HCT116 (cell line): ENCODE measurements around the gene LYRM1. TPM values are rescaled to one million over a fixed set of nuclear protein-coding genes. Genes with fewer than 3 reads are reported as not detected.

ENCODE experiments used
- ATAC-seq: fragments of 200-7000 bp; cut with Tn5 transposase; 2 replicates; pipeline ENCODE4 v1.9.1; 2020; ENCODE audit warnings: mild to moderate bottlenecking, moderate library complexity
- BruUV-seq: library from RNA; stranded (reverse); fragments of 400-500 nt; replicated peaks from 2 replicates; lab custom pipeline; 2021; lab: Mats Ljungman, UMichigan
- CTCF ChIA-PET: fragments of 300-600 bp; sonication (Branson Sonifier 250); formaldehyde crosslinking; loops from one replicate; lab custom pipeline; 2021; ENCODE audit warnings: antibody characterized with exemption; lab: Charles Lee
- POLR2A ChIA-PET: fragments of 300-600, 350-600 bp; sonication (Branson Sonifier 250); formaldehyde crosslinking; loops from one replicate; lab custom pipeline; 2021; ENCODE audit warnings: antibody characterized with exemption; lab: Charles Lee
- RAD21 ChIA-PET, 2 experiments: fragments of 300-600 bp; sonication (Branson Sonifier 250); formaldehyde crosslinking; loops; one replicate each; lab custom pipeline; 2023; ENCODE audit warnings: low total read pairs in 2 of 2; ENCODE audit not compliant: uncharacterized antibody in 2 of 2, unreplicated experiment in 2 of 2, low non-redundant PET in 1 of 2; lab: Charles Lee
- DNase-seq: peaks from one replicate; pipeline ENCODE4 v3.0.0-alpha.2; 2010; ENCODE audit warnings: low read depth, low spot score
- H2AFZ ChIP-seq: fragments of 200-600 bp; shearing (Covaris generic), sonication (generic); 2 replicates; pipeline ENCODE4 v1.6.1; 2017; ENCODE audit warnings: low read depth, mixed run types, mixed read lengths, antibody characterized with exemption, low read length; ENCODE audit not compliant: poor library complexity, severe bottlenecking
- H3K27ac ChIP-seq: 2 replicates; pipeline ENCODE4 v1.5.1; 2012; ENCODE audit warnings: low read depth, low read length
- H3K27me3 ChIP-seq: fragments of 200-600 bp; sonication (generic); 2 replicates; pipeline ENCODE4 v1.6.1; 2016; ENCODE audit warnings: mixed run types, low read length, mixed read lengths; ENCODE audit not compliant: insufficient read depth
- H3K36me3 ChIP-seq, 2 experiments: fragments of 200-500 bp in 1 of 2; fragments of 200-600 bp in 1 of 2; sonication (Bioruptor generic) in 1 of 2; sonication (generic) in 1 of 2; 2 replicates each; pipeline versions ENCODE4 v1.5.1 to v1.6.1; 2014 to 2016; ENCODE audit warnings: low read length in 2 of 2, inconsistent platforms in 1 of 2, mixed read lengths in 1 of 2, mixed run types in 1 of 2; ENCODE audit not compliant: insufficient read depth in 2 of 2, control insufficient read depth in 1 of 2
- H3K4me1 ChIP-seq, 2 experiments: fragments of 200-600 bp in 1 of 2; sonication (generic) in 1 of 2; 2 replicates each; pipeline versions ENCODE4 v1.5.1 to v1.6.1; 2012 to 2017; ENCODE audit warnings: low read length in 2 of 2, inconsistent platforms in 1 of 2, mild to moderate bottlenecking in 1 of 2, mixed read lengths in 1 of 2, mixed run types in 1 of 2, moderate library complexity in 1 of 2; ENCODE audit not compliant: insufficient read depth in 2 of 2, control insufficient read depth in 1 of 2
- H3K4me2 ChIP-seq: fragments of 200-600 bp; sonication (generic); 2 replicates; pipeline ENCODE4 v1.6.1; 2017; ENCODE audit warnings: mixed run types, low read length, mixed read lengths
- H3K4me3 ChIP-seq, 2 experiments: fragments of 200-600 bp in 1 of 2; sonication (generic) in 1 of 2; replicated peaks in 1 of 2; 2 replicates each; pipeline ENCODE4 v1.5.1; 2011 to 2016; ENCODE audit warnings: low read length in 2 of 2, control low read depth in 1 of 2, low read depth in 1 of 2, mild to moderate bottlenecking in 1 of 2, mixed read lengths in 1 of 2, mixed run types in 1 of 2
- H3K79me2 ChIP-seq: fragments of 200-600 bp; sonication (generic); 2 replicates; pipeline ENCODE4 v1.6.1; 2017; ENCODE audit warnings: mild to moderate bottlenecking, mixed run types, low read length, moderate library complexity, mixed read lengths; ENCODE audit not compliant: insufficient read depth
- H3K9ac ChIP-seq: fragments of 200-600 bp; sonication (generic); 2 replicates; pipeline ENCODE4 v1.6.1; 2016; ENCODE audit warnings: low read length, mixed read lengths
- H3K9me2 ChIP-seq: fragments of 200-600 bp; sonication (generic), shearing (Covaris generic); 2 replicates; pipeline ENCODE4 v1.6.1; 2017; ENCODE audit warnings: mixed run types, mild to moderate bottlenecking, moderate library complexity; ENCODE audit not compliant: insufficient read depth
- H3K9me3 ChIP-seq, 2 experiments: fragments of 200-500 bp in 1 of 2; fragments of 200-600 bp in 1 of 2; sonication (Bioruptor generic) in 1 of 2; sonication (generic) in 1 of 2; 2 replicates each; pipeline ENCODE4 v1.6.1; 2014 to 2017; ENCODE audit warnings: low read length in 2 of 2, mixed read lengths in 2 of 2, inconsistent platforms in 1 of 2, low read depth in 1 of 2, mild to moderate bottlenecking in 1 of 2, mixed run types in 1 of 2, moderate library complexity in 1 of 2; ENCODE audit not compliant: control insufficient read depth in 1 of 2, insufficient read depth in 1 of 2
- H4K20me1 ChIP-seq: fragments of 200-600 bp; sonication (generic), shearing (Covaris generic); 2 replicates; pipeline ENCODE4 v1.6.1; 2017; ENCODE audit warnings: mixed run types, mild to moderate bottlenecking, moderate library complexity; ENCODE audit not compliant: insufficient read depth
- CBX3 ChIP-seq: IDR thresholded peaks from 2 replicates; pipeline ENCODE4 v1.6.1; 2012; ENCODE audit warnings: low read depth
- CEBPB ChIP-seq: IDR thresholded peaks from 2 replicates; pipeline ENCODE4 v1.6.1; 2012; ENCODE audit warnings: low read depth
- EZH2 ChIP-seq: fragments of 200-600 bp; sonication (generic); IDR thresholded peaks from 2 replicates; pipeline ENCODE4 v1.6.1; 2017; ENCODE audit warnings: antibody characterized with exemption, mixed run types
- EZH2phosphoT487 ChIP-seq: fragments of 200-600 bp; IDR thresholded peaks from 2 replicates; pipeline ENCODE4 v1.6.1; 2018; ENCODE audit warnings: antibody characterized with exemption, borderline replicate concordance
- FOSL1 ChIP-seq: IDR thresholded peaks from 2 replicates; pipeline ENCODE4 v1.6.1; 2012; ENCODE audit warnings: low read depth
- JUND ChIP-seq: IDR thresholded peaks from 2 replicates; pipeline ENCODE4 v1.6.1; 2012
- POLR2A ChIP-seq: IDR thresholded peaks from 2 replicates; pipeline ENCODE4 v1.7.0; 2011; ENCODE audit warnings: borderline replicate concordance; ENCODE audit not compliant: insufficient read depth, insufficient read length; ENCODE audit errors: extremely low read depth
- POLR2AphosphoS5 ChIP-seq: IDR thresholded peaks from 2 replicates; pipeline ENCODE4 v1.6.1; 2011; ENCODE audit warnings: mild to moderate bottlenecking, low read depth, low read length, moderate library complexity
- RAD21 ChIP-seq: IDR thresholded peaks from 2 replicates; pipeline ENCODE4 v1.6.1; 2012; ENCODE audit warnings: low read depth, mild to moderate bottlenecking
- SP1 ChIP-seq: IDR thresholded peaks from 2 replicates; pipeline ENCODE4 v1.6.1; 2012; ENCODE audit warnings: low read depth
- SRF ChIP-seq: IDR thresholded peaks from 2 replicates; pipeline ENCODE4 v1.6.1; 2012; ENCODE audit warnings: low read depth
- YY1 ChIP-seq: IDR thresholded peaks from 2 replicates; pipeline ENCODE4 v1.6.1; 2011; ENCODE audit warnings: low read length, low read depth, moderate library complexity, mild to moderate bottlenecking; ENCODE audit not compliant: insufficient replicate concordance; ENCODE audit errors: extremely low read depth
- ZFX ChIP-seq: fragments of 450-650 bp; IDR thresholded peaks from 2 replicates; pipeline ENCODE4 v1.6.1; 2017
- intact Hi-C: fragments of 100-400 bp; cut with micrococcal nuclease; formaldehyde crosslinking; loops from 2 replicates; pipeline ENCODE4 v1.10.0; 2022
- total RNA-seq: library from RNA; stranded (reverse); gene quantifications from one replicate; pipeline ENCODE4 v1.2.1, GENCODE V29; 2021; ENCODE audit not compliant: unreplicated experiment
- TF ChIP-seq, protein P1 (sequence below), 3 experiments: fragments of 200-600 bp in 1 of 3; sonication (generic) in 1 of 3; IDR thresholded peaks in 2 of 3; conservative IDR thresholded peaks in 1 of 3; 2 replicates each; pipeline ENCODE4 v1.5.1; 2012 to 2017; ENCODE audit warnings: low read depth in 2 of 3, low read length in 2 of 3, antibody characterized with exemption in 1 of 3, borderline replicate concordance in 1 of 3, control low read depth in 1 of 3, mild to moderate bottlenecking in 1 of 3, mixed read lengths in 1 of 3, mixed run types in 1 of 3, moderate library complexity in 1 of 3; ENCODE audit not compliant: insufficient read depth in 1 of 3
- TF ChIP-seq, protein P2 (sequence below): IDR thresholded peaks from 2 replicates; pipeline ENCODE4 v1.6.1; 2012

The LYRM1 gene
- total RNA-seq, 1 experiment from 2014 or later, result 26.7 TPM

DNA sequence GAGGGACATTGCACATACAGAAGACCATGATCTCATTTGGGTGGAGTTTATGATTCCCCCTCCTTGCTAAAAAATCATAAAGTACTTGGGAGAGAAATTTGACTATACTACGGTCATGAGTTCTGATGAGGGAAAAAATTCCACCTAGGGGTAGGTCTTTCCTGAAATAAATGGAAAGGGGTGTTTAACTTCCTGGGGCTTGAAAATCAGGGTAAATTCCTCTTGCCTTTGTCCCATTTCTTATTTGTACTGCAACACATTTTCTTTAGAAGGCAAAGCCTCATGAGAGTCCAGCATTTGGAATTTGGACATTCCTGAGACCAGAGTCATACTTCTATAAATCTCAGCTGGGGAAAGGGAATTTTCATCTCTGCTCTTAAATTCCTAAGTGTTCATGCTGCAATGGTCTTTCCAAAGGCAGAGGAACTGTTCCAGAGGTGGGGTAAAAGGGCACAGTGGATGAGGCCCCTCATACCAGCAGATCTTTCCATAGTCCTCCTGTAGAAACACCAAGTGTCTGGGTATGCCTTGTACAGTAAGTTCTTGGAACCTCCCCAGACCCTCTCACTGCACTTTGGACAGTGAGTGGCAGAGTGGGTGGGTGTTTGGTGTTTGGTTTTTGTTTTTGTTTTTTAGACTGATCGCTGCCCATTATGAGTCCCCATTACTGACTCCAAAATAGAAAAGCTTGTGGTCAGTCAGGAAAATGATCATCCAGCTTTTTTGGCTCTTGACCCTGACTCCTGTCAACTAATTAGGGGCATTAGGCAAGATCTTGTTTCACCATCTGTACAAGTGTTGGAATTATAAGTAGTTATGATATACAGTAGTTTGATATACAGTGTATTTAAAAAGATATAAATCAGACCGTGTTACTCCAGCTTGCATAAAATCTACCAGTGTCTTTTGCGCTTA, 6.0 kb downstream of the LYRM1 start:
- no peak for DNase-seq

DNA sequence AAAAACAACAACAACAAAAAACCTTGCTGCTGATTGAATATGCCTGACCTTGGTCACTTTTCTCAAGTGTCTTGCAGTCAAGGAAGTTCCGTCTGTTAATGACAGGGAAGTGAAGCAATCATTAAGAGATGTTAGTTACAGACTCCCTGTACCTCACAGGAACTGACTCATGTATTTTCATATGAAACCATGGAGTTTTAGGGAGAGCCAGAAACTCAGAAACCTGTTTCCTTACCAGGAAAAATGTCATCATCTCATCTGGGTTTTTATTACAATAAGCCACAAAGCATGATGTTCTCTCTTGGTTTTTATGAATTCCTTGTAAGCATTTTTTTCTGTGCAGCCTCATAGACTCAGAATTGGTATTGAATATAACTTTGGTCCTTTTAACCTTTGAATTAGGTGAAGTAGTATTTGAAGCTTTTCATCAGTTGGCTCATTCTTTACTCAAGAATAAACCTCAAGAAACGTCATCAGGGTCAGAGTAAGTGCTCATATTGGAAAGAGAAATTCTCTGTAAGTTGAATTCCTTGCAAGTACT, 10.3 kb downstream of the LYRM1 start:
- Histone ChIP-seq H3K9me2 (no peaks in the 10 kb centered on the region), H2AFZ (no peak overlapping the region), H3K9me3 (no peaks in the 10 kb centered on the region), H3K4me3 (no peak overlapping the region), H3K9ac (peak overlapping the region; percentile 19; the same call in 1 of the 2 replicates), H3K79me2 (no peaks in the 10 kb centered on the region; the same call in 1 of the 2 replicates), H3K27me3 (no peaks in the 10 kb centered on the region), H4K20me1 (no peaks in the 10 kb centered on the region), H3K4me1 (peaks cover 48 to 80% of the 10 kb centered on the region in 2 experiments), H3K27ac (peak overlapping the region; percentile 33; the same call in 1 of the 2 replicates), H3K4me2 (peak overlapping the region; percentile 47), H3K36me3 (no peaks in the 10 kb centered on the region)
- RAD21 ChIA-PET, result no interaction called here
- intact Hi-C loops, result no loop called here
- DNase-seq (peak; percentile 75), ATAC-seq (no peak; the same call in 1 of the 2 replicates)
- BruUV-seq, result no TSS peak
- CTCF ChIA-PET, result interaction anchor here (1.2 kb wide), 1 partner anchor 60 kb away, joined by 3 read pairs; no protein-coding TSS in a partner anchor
- POLR2A ChIA-PET, result interaction anchor here (0.6 to 2.5 kb wide), 2 partner anchors 11 to 36 kb away, joined by 4 to 11 read pairs; partner anchors contain the start of genes DCUN1D3 and LYRM1
- TF ChIP-seq, protein P1, sequence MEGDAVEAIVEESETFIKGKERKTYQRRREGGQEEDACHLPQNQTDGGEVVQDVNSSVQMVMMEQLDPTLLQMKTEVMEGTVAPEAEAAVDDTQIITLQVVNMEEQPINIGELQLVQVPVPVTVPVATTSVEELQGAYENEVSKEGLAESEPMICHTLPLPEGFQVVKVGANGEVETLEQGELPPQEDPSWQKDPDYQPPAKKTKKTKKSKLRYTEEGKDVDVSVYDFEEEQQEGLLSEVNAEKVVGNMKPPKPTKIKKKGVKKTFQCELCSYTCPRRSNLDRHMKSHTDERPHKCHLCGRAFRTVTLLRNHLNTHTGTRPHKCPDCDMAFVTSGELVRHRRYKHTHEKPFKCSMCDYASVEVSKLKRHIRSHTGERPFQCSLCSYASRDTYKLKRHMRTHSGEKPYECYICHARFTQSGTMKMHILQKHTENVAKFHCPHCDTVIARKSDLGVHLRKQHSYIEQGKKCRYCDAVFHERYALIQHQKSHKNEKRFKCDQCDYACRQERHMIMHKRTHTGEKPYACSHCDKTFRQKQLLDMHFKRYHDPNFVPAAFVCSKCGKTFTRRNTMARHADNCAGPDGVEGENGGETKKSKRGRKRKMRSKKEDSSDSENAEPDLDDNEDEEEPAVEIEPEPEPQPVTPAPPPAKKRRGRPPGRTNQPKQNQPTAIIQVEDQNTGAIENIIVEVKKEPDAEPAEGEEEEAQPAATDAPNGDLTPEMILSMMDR (IDR thresholded peaks at IDR 0.05 in 2 of 3, conservative IDR thresholded peaks at IDR 0.05 in 1 of 3; ENCODE audit: borderline replicate concordance in 1 of 3, insufficient read depth in 1 of 3, low read depth in 2 of 3, low read length in 2 of 3), result no peak
- TF ChIP-seq CBX3, result peak; percentile 67; the same call in 1 of the 2 replicates
- TF ChIP-seq EZH2, result no peak
- no peak for TF ChIP-seq ZFX
- peak; percentile 53; the same call in 1 of the 2 replicates for TF ChIP-seq SRF
- TF ChIP-seq POLR2A, result no peak
- TF ChIP-seq YY1, result peak; percentile 6
- TF ChIP-seq FOSL1, result peak; percentile 79
- peak; percentile 56; the same call in 1 of the 2 replicates for TF ChIP-seq POLR2AphosphoS5
- TF ChIP-seq, protein P2, sequence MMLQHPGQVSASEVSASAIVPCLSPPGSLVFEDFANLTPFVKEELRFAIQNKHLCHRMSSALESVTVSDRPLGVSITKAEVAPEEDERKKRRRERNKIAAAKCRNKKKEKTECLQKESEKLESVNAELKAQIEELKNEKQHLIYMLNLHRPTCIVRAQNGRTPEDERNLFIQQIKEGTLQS, result no peak

More for the DNA sequence above, 6.0 kb downstream of the LYRM1 start:
- RAD21 ChIA-PET, result interaction anchor here in 1 of 2 experiments (1.4 kb wide), 1 partner anchor 177 kb away, joined by 4 read pairs; no protein-coding TSS in a partner anchor
- H3K9me3 ChIP-seq, result no peaks in the 10 kb centered on the region
- TF ChIP-seq RAD21 (no peak), CEBPB (peak; percentile 41; the same call in 1 of the 2 replicates), JUND (peak; percentile 50), ZFX (no peak), FOSL1 (peak; percentile 46), POLR2AphosphoS5 (peak; percentile 25; the same call in 1 of the 2 replicates), SP1 (peak; percentile 29; the same call in 1 of the 2 replicates), EZH2phosphoT487 (no peak)
- ATAC-seq, result peak; percentile 15; the same call in 1 of the 2 replicates
- H3K4me1 ChIP-seq, result peaks cover 70 to 90% of the 10 kb centered on the region in 2 experiments
- peak overlapping the region; percentile 63 for H3K4me2 ChIP-seq
- no peak overlapping the region for H2AFZ ChIP-seq
- no peaks in the 10 kb centered on the region for H3K36me3 ChIP-seq
- H4K20me1 ChIP-seq, result no peaks in the 10 kb centered on the region
- intact Hi-C loops, result loop anchor here (10.0 kb wide), 1 partner anchor 398 kb away; no protein-coding TSS in a partner anchor
- H3K4me3 ChIP-seq, result 0 out of 4 replicates have a peak overlapping the region, but pooled peaks of 1 of the 2 experiments have one; percentile 5
- no TSS peak for BruUV-seq
- H3K9me2 ChIP-seq, result no peaks in the 10 kb centered on the region
- peaks cover 12% of the 10 kb centered on the region for H3K79me2 ChIP-seq
- H3K9ac ChIP-seq, result peak overlapping the region; percentile 24
- POLR2A ChIA-PET, result no interaction called here
- no peaks in the 10 kb centered on the region for H3K27me3 ChIP-seq
- CTCF ChIA-PET, result no interaction called here
- peak overlapping the region; percentile 85 for H3K27ac ChIP-seq
